ENCODE data around the gene EME1.

- TF ChIP-seq JUND (IDR thresholded peaks at IDR 0.05) (no peak), REST (IDR thresholded peaks at IDR 0.05; ENCODE audit: low read depth, low read length) (no peak), CTCF (IDR thresholded peaks at IDR 0.05) (no peak), GABPA (IDR thresholded peaks at IDR 0.05; ENCODE audit: low read depth) (no peak), CHD2 (IDR thresholded peaks at IDR 0.05; ENCODE audit: low read length, partially characterized antibody) (no peak), RAD21 (IDR thresholded peaks at IDR 0.05; ENCODE audit: low read length) (no peak), NRF1 (IDR thresholded peaks at IDR 0.05; ENCODE audit: low read depth, low read length) (no peak), RFX5 (IDR thresholded peaks at IDR 0.05; ENCODE audit: low read length) (no peak), SMC3 (IDR thresholded peaks at IDR 0.05; ENCODE audit: low read depth, low read length) (no peak), MEF2A (IDR thresholded peaks at IDR 0.05; ENCODE audit: borderline replicate concordance, low read depth) (no peak), TAF1 (IDR thresholded peaks at IDR 0.05; ENCODE audit: borderline replicate concordance, low read depth, low read length) (no peak)
Measured at GRCh38 chr17:50426472-50426782, 53.4 kb downstream of the EME1 start.
